Dendritic cell treated with granulocyte-macrophage colony-stimulating factor and Interleukin-4, amounts not matched to agents 40 ng/mL and 50 ng/mL, for 4 days (primary cell): ENCODE results near the gene TOGARAM2.

Source experiments
- H3K27ac Mint-ChIP-seq: one replicate; pipeline ENCODE4 v1.8.0; 2022; ENCODE audit warnings: mild to moderate bottlenecking, mixed read lengths
- H3K27me3 Mint-ChIP-seq: one replicate; pipeline ENCODE4 v1.8.0; 2022; ENCODE audit warnings: mild to moderate bottlenecking, mixed read lengths
- H3K36me3 Mint-ChIP-seq: one replicate; pipeline ENCODE4 v1.8.0; 2022; ENCODE audit warnings: low read depth, mixed read lengths
- H3K4me1 Mint-ChIP-seq: one replicate; pipeline ENCODE4 v1.8.0; 2022; ENCODE audit warnings: low read depth, mixed read lengths
- H3K4me3 Mint-ChIP-seq: one replicate; pipeline ENCODE4 v1.8.0; 2022; ENCODE audit warnings: mild to moderate bottlenecking, moderate library complexity, mixed read lengths
- H3K9me3 Mint-ChIP-seq: one replicate; pipeline ENCODE4 v1.8.0; 2022; ENCODE audit warnings: mixed read lengths
- intact Hi-C: fragments of 100-400 bp; cut with micrococcal nuclease; formaldehyde crosslinking; loops from one replicate; pipeline ENCODE4 v1.15.0; 2022

TOGARAM2 gene

GRCh38 chr2:29011418-29012060, 30.4 kb downstream of the TOGARAM2 start:
- Mint-ChIP-seq H3K27ac (peak overlapping the region; percentile 16), H3K9me3 (no peaks in the 10 kb centered on the region), H3K36me3 (no peaks in the 10 kb centered on the region), H3K27me3 (peaks cover 46% of the 10 kb centered on the region), H3K4me3 (no peak overlapping the region), H3K4me1 (peaks cover 46% of the 10 kb centered on the region)
- intact Hi-C loops: loop anchor here (5.0 kb wide), 1 partner anchor 49 kb away; no protein-coding TSS in a partner anchor

GRCh38 chr2:29012211-29012681, 31.1 kb downstream of the TOGARAM2 start:
- Mint-ChIP-seq H3K27ac (no peak overlapping the region), H3K36me3 (no peaks in the 10 kb centered on the region), H3K27me3 (peaks cover 48% of the 10 kb centered on the region), H3K9me3 (no peaks in the 10 kb centered on the region), H3K4me1 (peaks cover 51% of the 10 kb centered on the region), H3K4me3 (no peak overlapping the region)
- intact Hi-C loops: loop anchor here (5.0 kb wide), 1 partner anchor 50 kb away; no protein-coding TSS in a partner anchor

GRCh38 chr2:29013057-29013780, 32.1 kb downstream of the TOGARAM2 start:
- no peak overlapping the region for H3K27ac Mint-ChIP-seq
- no peaks in the 10 kb centered on the region for H3K36me3 Mint-ChIP-seq
- H3K4me3 Mint-ChIP-seq: no peak overlapping the region

GRCh38 chr2:29014331-29014730, 33.2 kb downstream of the TOGARAM2 start:
- H3K27ac Mint-ChIP-seq: peak overlapping the region; percentile 47
- intact Hi-C loops: loop anchor here (5.0 kb wide), 1 partner anchor 52 kb away; no protein-coding TSS in a partner anchor
- H3K4me3 Mint-ChIP-seq: no peak overlapping the region
- peaks cover 48% of the 10 kb centered on the region for H3K27me3 Mint-ChIP-seq
- H3K36me3 Mint-ChIP-seq: no peaks in the 10 kb centered on the region
- no peaks in the 10 kb centered on the region for H3K9me3 Mint-ChIP-seq
- H3K4me1 Mint-ChIP-seq: peaks cover 58% of the 10 kb centered on the region

More at GRCh38 chr2:29013057-29013780, 32.1 kb downstream of the TOGARAM2 start:
- H3K27me3 Mint-ChIP-seq: peaks cover 48% of the 10 kb centered on the region
- no peaks in the 10 kb centered on the region for H3K9me3 Mint-ChIP-seq
- H3K4me1 Mint-ChIP-seq: peaks cover 56% of the 10 kb centered on the region
- intact Hi-C loops: loop anchor here (5.0 kb wide), 1 partner anchor 51 kb away; no protein-coding TSS in a partner anchor

GRCh38 chr2:29014811-29015421, 33.8 kb downstream of the TOGARAM2 start:
- Mint-ChIP-seq H3K9me3 (no peaks in the 10 kb centered on the region), H3K4me1 (peaks cover 59% of the 10 kb centered on the region), H3K27me3 (peaks cover 48% of the 10 kb centered on the region), H3K27ac (peak overlapping the region; percentile 47), H3K36me3 (no peaks in the 10 kb centered on the region), H3K4me3 (no peak overlapping the region)
- intact Hi-C loops: loop anchor here (5.0 kb wide), 1 partner anchor 53 kb away; no protein-coding TSS in a partner anchor

- H3K4me3 Mint-ChIP-seq: no peak overlapping the region
- peak overlapping the region; percentile 3 for H3K27ac Mint-ChIP-seq
- peaks cover 46% of the 10 kb centered on the region for H3K27me3 Mint-ChIP-seq
- no peaks in the 10 kb centered on the region for H3K9me3 Mint-ChIP-seq
- H3K36me3 Mint-ChIP-seq: no peaks in the 10 kb centered on the region
- H3K4me1 Mint-ChIP-seq: peaks cover 60% of the 10 kb centered on the region
- intact Hi-C loops: no loop called here
Observed at GRCh38 chr2:29015701-29016470, 34.8 kb downstream of the TOGARAM2 start.

- peaks cover 53% of the 10 kb centered on the region for H3K4me1 Mint-ChIP-seq
- H3K4me3 Mint-ChIP-seq: no peak overlapping the region
- H3K36me3 Mint-ChIP-seq: no peaks in the 10 kb centered on the region
- no peaks in the 10 kb centered on the region for H3K9me3 Mint-ChIP-seq
- intact Hi-C loops: no loop called here
- peaks cover 40% of the 10 kb centered on the region for H3K27me3 Mint-ChIP-seq
- H3K27ac Mint-ChIP-seq: no peak overlapping the region
Observed at GRCh38 chr2:29016504-29016903, 35.4 kb downstream of the TOGARAM2 start.

GRCh38 chr2:29017716-29018435, 36.8 kb downstream of the TOGARAM2 start:
- Mint-ChIP-seq H3K9me3 (no peaks in the 10 kb centered on the region), H3K4me1 (peaks cover 45% of the 10 kb centered on the region), H3K27me3 (peaks cover 28% of the 10 kb centered on the region), H3K36me3 (no peaks in the 10 kb centered on the region), H3K4me3 (no peak overlapping the region), H3K27ac (no peak overlapping the region)
- intact Hi-C loops: no loop called here

GRCh38 chr2:29021886-29022285, 40.8 kb downstream of the TOGARAM2 start:
- intact Hi-C loops: no loop called here
- peaks cover 3% of the 10 kb centered on the region for H3K27me3 Mint-ChIP-seq
- no peak overlapping the region for H3K27ac Mint-ChIP-seq
- H3K4me3 Mint-ChIP-seq: no peak overlapping the region
- no peaks in the 10 kb centered on the region for H3K9me3 Mint-ChIP-seq
- H3K4me1 Mint-ChIP-seq: peaks cover 16% of the 10 kb centered on the region
- H3K36me3 Mint-ChIP-seq: no peaks in the 10 kb centered on the region

- Mint-ChIP-seq H3K27ac (no peak overlapping the region), H3K27me3 (peaks cover 2% of the 10 kb centered on the region), H3K36me3 (no peaks in the 10 kb centered on the region), H3K4me1 (peaks cover 15% of the 10 kb centered on the region), H3K4me3 (no peak overlapping the region), H3K9me3 (no peaks in the 10 kb centered on the region)
- intact Hi-C loops: no loop called here
Observed at GRCh38 chr2:29022679-29023078, 41.6 kb downstream of the TOGARAM2 start.

GRCh38 chr2:29023188-29023587, 42.1 kb downstream of the TOGARAM2 start:
- Mint-ChIP-seq H3K36me3 (no peaks in the 10 kb centered on the region), H3K27ac (no peak overlapping the region), H3K4me3 (no peak overlapping the region), H3K9me3 (no peaks in the 10 kb centered on the region), H3K4me1 (peaks cover 10% of the 10 kb centered on the region), H3K27me3 (peaks cover 2% of the 10 kb centered on the region)
- intact Hi-C loops: no loop called here

GRCh38 chr2:29024882-29025430, 43.9 kb downstream of the TOGARAM2 start:
- peaks cover 6% of the 10 kb centered on the region for H3K4me1 Mint-ChIP-seq
- H3K36me3 Mint-ChIP-seq: no peaks in the 10 kb centered on the region
- intact Hi-C loops: no loop called here
- H3K27me3 Mint-ChIP-seq: peaks cover 2% of the 10 kb centered on the region
- H3K4me3 Mint-ChIP-seq: no peak overlapping the region
- H3K27ac Mint-ChIP-seq: no peak overlapping the region
- H3K9me3 Mint-ChIP-seq: no peaks in the 10 kb centered on the region

- intact Hi-C loops: no loop called here
- no peaks in the 10 kb centered on the region for H3K36me3 Mint-ChIP-seq
- peaks cover 2% of the 10 kb centered on the region for H3K27me3 Mint-ChIP-seq
- H3K9me3 Mint-ChIP-seq: no peaks in the 10 kb centered on the region
- H3K4me3 Mint-ChIP-seq: no peak overlapping the region
- H3K4me1 Mint-ChIP-seq: no peaks in the 10 kb centered on the region
- no peak overlapping the region for H3K27ac Mint-ChIP-seq
Observed at GRCh38 chr2:29025711-29026110, 44.6 kb downstream of the TOGARAM2 start.
